ENCODE results near the gene MFGE8.
"Not testable (repeated sequence)": the region's sequence is repeated elsewhere in the genome, so short reads cannot be mapped to it uniquely, and the experiment has no call there.

MFGE8 gene

GRCh38 chr15:88949734-88950400 is 36.7 kb upstream of the MFGE8 start:
- DNase-seq (ENCODE audit: low read depth, low spot score): no peak
- no peak for TF ChIP-seq CTCF (IDR thresholded peaks at IDR 0.05; ENCODE audit: low read depth, low read length)
- H3K4me3 ChIP-seq (ENCODE audit: low read depth, low read length): no peak overlapping the region
- in situ Hi-C loops (cut with HindIII; ENCODE audit: low sequenced_read_pairs): no loop called here

DNA sequence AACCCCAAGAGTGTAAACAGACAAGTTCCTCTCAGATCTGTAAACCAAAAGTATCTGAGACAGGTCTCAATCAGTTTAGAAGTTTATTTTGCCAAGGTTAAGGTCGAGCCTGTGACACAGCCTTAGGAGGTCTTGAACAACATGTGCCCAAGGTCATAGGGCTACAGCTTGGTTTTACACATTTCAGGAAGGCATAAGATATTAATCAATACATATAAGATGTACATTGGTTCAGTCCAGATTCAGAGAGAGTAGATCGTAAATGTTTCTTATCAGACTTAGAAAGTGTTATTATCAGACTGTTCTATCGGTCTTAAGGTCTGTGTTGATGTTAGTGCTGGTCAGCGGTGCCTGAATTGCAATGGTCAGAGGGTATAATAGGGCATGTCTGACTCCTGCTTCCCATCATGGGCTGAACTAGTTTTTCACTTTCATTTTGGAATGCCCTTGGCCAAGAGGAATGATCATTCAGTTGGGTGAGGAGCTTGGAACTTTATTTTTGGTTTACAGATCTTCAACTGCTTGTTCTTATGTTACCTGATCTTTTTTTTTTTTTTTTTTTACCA is 27.0 kb upstream of the MFGE8 start:
- H3K4me3 ChIP-seq (ENCODE audit: low read depth, low read length): no peak overlapping the region

GRCh38 chr15:88939486-88939806 is 26.3 kb upstream of the MFGE8 start:
- no peak for TF ChIP-seq CTCF (IDR thresholded peaks at IDR 0.05; ENCODE audit: low read depth, low read length)
- in situ Hi-C loops (cut with HindIII; ENCODE audit: low sequenced_read_pairs): no loop called here
- no peak for DNase-seq (ENCODE audit: low read depth, low spot score)
- H3K4me3 ChIP-seq (ENCODE audit: low read depth, low read length): no peak overlapping the region

More for the DNA sequence above, 27.0 kb upstream of the MFGE8 start:
- in situ Hi-C loops (cut with HindIII; ENCODE audit: low sequenced_read_pairs): no loop called here
- no peak for DNase-seq (ENCODE audit: low read depth, low spot score)
- TF ChIP-seq CTCF (IDR thresholded peaks at IDR 0.05; ENCODE audit: low read depth, low read length): no peak

DNA sequence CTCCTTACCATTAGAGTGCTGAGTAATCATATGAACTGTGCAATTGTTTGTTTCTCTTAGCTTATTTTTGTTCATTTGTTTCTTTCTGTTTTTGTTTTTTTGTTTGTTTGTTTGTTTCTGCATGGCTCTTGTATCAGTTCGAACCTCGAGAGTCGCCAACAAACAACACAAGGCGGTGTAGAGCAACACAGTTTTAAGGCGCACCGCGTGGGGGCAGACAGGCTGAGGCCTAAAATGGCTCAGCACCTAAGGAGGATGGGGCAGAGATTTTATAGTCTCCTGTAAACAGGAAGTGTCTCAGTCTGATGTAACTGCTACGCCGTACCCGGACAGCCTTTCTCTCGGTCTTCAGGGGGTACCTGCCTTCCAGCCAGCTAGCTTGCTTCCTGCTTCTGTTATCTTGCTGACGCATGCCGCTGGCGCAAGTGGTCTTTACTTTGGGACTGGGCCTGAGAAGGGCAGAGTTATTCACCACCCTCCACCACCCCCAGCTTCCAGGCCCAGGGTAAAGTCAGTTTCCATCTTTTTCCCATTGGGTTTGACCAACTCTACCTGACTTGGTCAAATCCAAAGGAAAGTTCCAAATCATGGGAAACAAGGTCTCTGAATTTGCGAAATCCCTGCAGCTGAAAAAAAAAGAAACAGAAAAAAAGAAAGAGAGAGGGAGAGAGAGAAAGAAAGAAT is 25.8 kb upstream of the MFGE8 start:
- DNase-seq (ENCODE audit: low read depth, low spot score): no peak
- no peak for TF ChIP-seq CTCF (IDR thresholded peaks at IDR 0.05; ENCODE audit: low read depth, low read length)
- H3K4me3 ChIP-seq (ENCODE audit: low read depth, low read length): no peak overlapping the region
- in situ Hi-C loops (cut with HindIII; ENCODE audit: low sequenced_read_pairs): no loop called here

- H3K4me3 ChIP-seq (ENCODE audit: low read depth, low read length); DNase-seq (ENCODE audit: low read depth, low spot score); in situ Hi-C loops (cut with HindIII; ENCODE audit: low sequenced_read_pairs): not testable (repeated sequence)
Measured at GRCh38 chr15:88934449-88934848, 21.3 kb upstream of the MFGE8 start.

DNA sequence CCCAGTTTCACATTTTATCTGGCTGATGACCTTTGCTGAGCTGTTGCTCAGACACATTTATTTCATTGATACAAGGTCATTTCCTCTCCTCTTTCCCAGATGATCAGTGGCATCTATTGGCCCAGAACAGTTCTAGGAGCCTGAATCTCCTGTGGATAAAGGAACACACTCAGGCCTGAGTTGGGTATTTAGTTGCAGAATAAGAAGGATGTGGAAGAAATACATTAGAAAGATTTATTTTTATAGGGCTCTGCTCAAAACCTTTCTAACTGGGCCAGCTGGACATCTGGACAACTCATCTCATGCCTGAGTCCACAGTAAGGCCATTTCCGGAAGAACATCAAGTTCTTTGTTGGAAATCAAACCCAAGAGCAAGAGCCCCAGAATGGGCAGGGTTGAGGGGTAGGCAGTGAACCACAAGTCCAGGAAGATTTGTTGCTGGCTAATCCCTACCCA is 19.7 kb upstream of the MFGE8 start:
- TF ChIP-seq CTCF (IDR thresholded peaks at IDR 0.05; ENCODE audit: low read depth, low read length): no peak
- no peak overlapping the region for H3K4me3 ChIP-seq (ENCODE audit: low read depth, low read length)
- in situ Hi-C loops (cut with HindIII; ENCODE audit: low sequenced_read_pairs): no loop called here
- DNase-seq (ENCODE audit: low read depth, low spot score): no peak

DNA sequence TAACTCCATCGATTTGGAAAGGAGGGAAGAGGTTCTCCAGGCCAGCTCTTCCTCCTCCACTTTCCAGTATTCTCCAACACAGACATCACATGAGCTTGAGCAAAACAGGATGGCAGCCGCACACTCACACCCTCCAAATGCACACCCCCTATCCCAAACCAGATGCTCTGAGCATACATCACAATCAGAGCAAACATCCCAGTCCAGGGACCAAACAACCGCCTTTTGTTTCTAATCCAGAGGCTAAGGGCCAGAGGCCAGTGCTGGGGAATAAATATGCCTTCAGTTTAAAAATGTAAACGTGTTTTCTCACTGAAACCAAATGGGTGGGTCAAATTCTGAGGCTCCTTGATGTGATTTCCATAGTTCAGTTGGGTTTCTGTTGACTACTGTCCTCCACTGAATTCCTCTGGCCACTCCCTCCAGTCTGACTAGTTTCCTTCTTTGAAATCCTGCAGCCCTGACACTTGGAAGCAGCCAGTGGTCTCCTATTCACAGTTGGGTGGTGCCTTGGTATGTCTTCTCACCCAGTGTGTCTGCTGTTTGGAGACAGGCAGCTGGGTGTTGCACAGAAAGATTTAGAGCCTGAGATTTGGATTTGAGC is 19.2 kb upstream of the MFGE8 start:
- H3K4me3 ChIP-seq (ENCODE audit: low read depth, low read length): no peak overlapping the region
- no peak for TF ChIP-seq CTCF (IDR thresholded peaks at IDR 0.05; ENCODE audit: low read depth, low read length)
- DNase-seq (ENCODE audit: low read depth, low spot score): no peak
- in situ Hi-C loops (cut with HindIII; ENCODE audit: low sequenced_read_pairs): no loop called here
